OCI-LY1 (cell line): ENCODE measurements around the gene WIPF3.

Experiments used
- H2AFZ ChIP-seq: fragments of 200-600 bp; sonication (generic), shearing (Covaris generic); 2 replicates; pipeline ENCODE4 v1.6.0; 2014; ENCODE audit warnings: antibody characterized with exemption, mild to moderate bottlenecking, low read length
- H3F3A ChIP-seq: fragments of 200-600 bp; sonication (generic), shearing (Covaris generic); 2 replicates; pipeline ENCODE4 v1.6.0; 2014; ENCODE audit warnings: mild to moderate bottlenecking, antibody characterized with exemption, low read length, moderate library complexity; ENCODE audit not compliant: insufficient read depth
- H3K27ac ChIP-seq: fragments of 200-600 bp; sonication (generic); 2 replicates; pipeline ENCODE4 v1.5.1; 2014; ENCODE audit warnings: low read length, mixed run types, mild to moderate bottlenecking, low read depth; ENCODE audit not compliant: poor library complexity, severe bottlenecking
- H3K27me3 ChIP-seq: fragments of 200-600 bp; sonication (generic); 2 replicates; pipeline ENCODE4 v1.6.0; 2014; ENCODE audit warnings: antibody characterized with exemption, mild to moderate bottlenecking, low read length, moderate library complexity; ENCODE audit not compliant: insufficient read depth
- H3K36me3 ChIP-seq: fragments of 200-600 bp; sonication (generic); 2 replicates; pipeline ENCODE4 v1.6.1; 2014; ENCODE audit warnings: mild to moderate bottlenecking, antibody characterized with exemption, low read length, moderate library complexity, mixed read lengths; ENCODE audit not compliant: insufficient read depth
- H3K4me1 ChIP-seq: fragments of 200-600 bp; sonication (generic); 2 replicates; pipeline ENCODE4 v1.5.1; 2014; ENCODE audit warnings: mild to moderate bottlenecking, low read length, moderate library complexity; ENCODE audit not compliant: insufficient read depth, severe bottlenecking
- H3K4me2 ChIP-seq: fragments of 200-600 bp; sonication (generic), shearing (Covaris generic); 2 replicates; pipeline ENCODE4 v1.6.1; 2014; ENCODE audit warnings: low read length
- H3K4me3 ChIP-seq: fragments of 200-600 bp; sonication (generic); 2 replicates; pipeline ENCODE4 v1.5.1; 2014; ENCODE audit warnings: low read length, low read depth, mild to moderate bottlenecking, mixed read lengths; ENCODE audit not compliant: poor library complexity, severe bottlenecking
- H3K79me2 ChIP-seq: fragments of 200-600 bp; shearing (Covaris generic); 2 replicates; pipeline ENCODE4 v1.6.1; 2016; ENCODE audit warnings: mixed run types, low read length, mixed read lengths; ENCODE audit not compliant: insufficient read depth
- H3K9ac ChIP-seq: fragments of 200-600 bp; sonication (generic), shearing (Covaris generic); 2 replicates; pipeline ENCODE4 v1.6.1; 2014; ENCODE audit warnings: mild to moderate bottlenecking, low read length, mixed read lengths
- H3K9me2 ChIP-seq: fragments of 200-600 bp; sonication (generic), shearing (Covaris generic); 2 replicates; pipeline ENCODE4 v1.6.1; 2014; ENCODE audit warnings: low read depth, mild to moderate bottlenecking, low read length, mixed read lengths
- H3K9me3 ChIP-seq: fragments of 200-600 bp; shearing (Covaris generic); 2 replicates; pipeline ENCODE4 v1.6.1; 2014; ENCODE audit warnings: low read length, mixed read lengths
- H4K20me1 ChIP-seq: fragments of 200-600 bp; sonication (generic), shearing (Covaris generic); 2 replicates; pipeline ENCODE4 v1.6.0; 2016; ENCODE audit warnings: mild to moderate bottlenecking, low read length; ENCODE audit not compliant: insufficient read depth
- CTCF ChIP-seq: fragments of 200-600 bp; sonication (generic), shearing (Covaris generic); IDR thresholded peaks from 2 replicates; pipeline ENCODE4 v1.5.1; 2017; ENCODE audit warnings: mild to moderate bottlenecking, antibody characterized with exemption, low read length, moderate library complexity, mixed read lengths
- EZH2 ChIP-seq: fragments of 200-600 bp; sonication (generic), shearing (Covaris generic); IDR thresholded peaks from 2 replicates; pipeline ENCODE4 v1.8.0; 2017; ENCODE audit warnings: borderline replicate concordance, mixed run types, mild to moderate bottlenecking, antibody characterized with exemption, low read length, moderate library complexity, mixed read lengths

The WIPF3 gene

GRCh38 chr7:29915481-29916215, 109.3 kb downstream of the WIPF3 start:
- TF ChIP-seq EZH2 (no peak), CTCF (no peak)
- no peaks in the 10 kb centered on the region for H3K9me2 ChIP-seq

GRCh38 chr7:29917641-29918040, 111.3 kb downstream of the WIPF3 start:
- Histone ChIP-seq H3K9ac (no peak overlapping the region), H3K4me3 (no peak overlapping the region), H3K36me3 (peaks cover 30% of the 10 kb centered on the region), H4K20me1 (no peaks in the 10 kb centered on the region; the same call in 1 of the 2 replicates), H2AFZ (no peak overlapping the region), H3K4me1 (no peaks in the 10 kb centered on the region), H3K79me2 (no peaks in the 10 kb centered on the region), H3K27me3 (peaks cover 3% of the 10 kb centered on the region; the same call in 1 of the 2 replicates), H3K27ac (no peak overlapping the region), H3F3A (no peaks in the 10 kb centered on the region), H3K4me2 (no peak overlapping the region), H3K9me2 (no peaks in the 10 kb centered on the region), H3K9me3 (no peaks in the 10 kb centered on the region)
- TF ChIP-seq EZH2: no peak
- TF ChIP-seq CTCF: no peak

More at GRCh38 chr7:29915481-29916215, 109.3 kb downstream of the WIPF3 start:
- Histone ChIP-seq H3K9ac (no peak overlapping the region), H3F3A (no peaks in the 10 kb centered on the region), H3K4me1 (no peaks in the 10 kb centered on the region), H4K20me1 (no peaks in the 10 kb centered on the region), H3K4me3 (no peak overlapping the region), H3K79me2 (no peaks in the 10 kb centered on the region), H3K36me3 (peaks cover 16% of the 10 kb centered on the region), H3K27ac (no peak overlapping the region), H3K9me3 (no peaks in the 10 kb centered on the region), H3K27me3 (peaks cover 3% of the 10 kb centered on the region; the same call in 1 of the 2 replicates), H3K4me2 (no peak overlapping the region), H2AFZ (no peak overlapping the region)

GRCh38 chr7:29918850-29919249, 112.5 kb downstream of the WIPF3 start:
- Histone ChIP-seq H3K4me2 (no peak overlapping the region), H3K79me2 (no peaks in the 10 kb centered on the region), H3K9me2 (no peaks in the 10 kb centered on the region), H3K9me3 (no peaks in the 10 kb centered on the region), H2AFZ (no peak overlapping the region), H3K9ac (no peak overlapping the region), H3K4me1 (no peaks in the 10 kb centered on the region), H3K4me3 (no peak overlapping the region), H3K27ac (no peak overlapping the region), H4K20me1 (no peaks in the 10 kb centered on the region; the same call in 1 of the 2 replicates), H3K27me3 (peaks cover 3% of the 10 kb centered on the region; the same call in 1 of the 2 replicates), H3F3A (no peaks in the 10 kb centered on the region), H3K36me3 (peaks cover 36% of the 10 kb centered on the region)
- TF ChIP-seq EZH2 (no peak), CTCF (no peak)
